GM12891 (cell line): ENCODE results near the gene PRMT3.

Experiments used
- PAX5 ChIP-seq: IDR thresholded peaks from 2 replicates; pipeline ENCODE4 v1.6.1; 2011; ENCODE audit warnings: low read length, moderate library complexity, mild to moderate bottlenecking; ENCODE audit not compliant: insufficient read depth, severe bottlenecking
- POLR2A ChIP-seq: IDR thresholded peaks from 2 replicates; pipeline ENCODE4 v1.6.1; 2011; ENCODE audit warnings: low read depth, low read length, control low read depth
- POLR2AphosphoS5 ChIP-seq: IDR thresholded peaks from 2 replicates; pipeline ENCODE4 v1.6.1; 2011; ENCODE audit warnings: low read depth, low read length, control low read depth
- POU2F2 ChIP-seq: IDR thresholded peaks from 2 replicates; pipeline ENCODE4 v1.6.1; 2011; ENCODE audit warnings: low read depth, mild to moderate bottlenecking, control low read depth, low read length, moderate library complexity
- SPI1 ChIP-seq: IDR thresholded peaks from 2 replicates; pipeline ENCODE4 v1.6.1; 2011; ENCODE audit warnings: low read depth, low read length, control low read depth
- TAF1 ChIP-seq: IDR thresholded peaks from 2 replicates; pipeline ENCODE4 v1.6.1; 2011; ENCODE audit warnings: low read depth, low read length, control low read depth

GRCh38 chr11:20483931-20484330 is 96.4 kb downstream of the PRMT3 start:
- TF ChIP-seq PAX5 = no peak
- no peak for TF ChIP-seq POLR2A
- no peak for TF ChIP-seq POLR2AphosphoS5
- no peak for TF ChIP-seq TAF1
- no peak for TF ChIP-seq SPI1
- TF ChIP-seq POU2F2 = no peak
